A549 (cell line): ENCODE results near the gene XPC. TPM values are rescaled to one million over a fixed set of nuclear protein-coding genes. Genes with fewer than 3 reads are reported as not detected.

Experiments
- ATAC-seq, 2 experiments: fragments of 200-7000 bp in 1 of 2; fragments of >200 bp in 1 of 2; cut with Nextera tagmentation in 1 of 2; cut with Tn5 transposase in 1 of 2; 3 replicates each; pipeline versions ENCODE4 v1.8.0 to v1.9.1; 2018 to 2020; ENCODE audit warnings: mild to moderate bottlenecking in 1 of 2, moderate library complexity in 1 of 2
- CTCF ChIA-PET: fragments of 300-600 bp; sonication (Branson Sonifier 250); formaldehyde crosslinking; extraction: SDS; loops from one replicate; lab custom pipeline; 2021; ENCODE audit warnings: antibody characterized with exemption, inconsistent platforms; lab: Yijun Ruan, JAX
- POLR2A ChIA-PET: fragments of 350-600 bp; formaldehyde crosslinking; extraction: SDS; loops from one replicate; lab custom pipeline; 2021; ENCODE audit warnings: antibody characterized with exemption, inconsistent platforms; lab: Yijun Ruan, JAX
- DNase-seq, 2 experiments: peaks; one replicate each; pipeline versions ENCODE4 v3.0.0 to v3.0.0-alpha.2; 2011 to 2016; ENCODE audit warnings: low read depth in 1 of 2, low spot score in 1 of 2
- FAIRE-seq: peaks from 2 replicates; lab custom pipeline; 2011; peaks lifted over from hg19 to GRCh38; lab: Jason Lieb, UNC
- H3K27ac ChIP-seq, 2 experiments: fragments of >200 bp; sonication (Bioruptor Twin); formaldehyde crosslinking; 3 replicates each; pipeline ENCODE4 v1.5.1; 2016 to 2017
- H3K4me1 ChIP-seq: fragments of >200 bp; sonication (Bioruptor Twin); formaldehyde crosslinking; 3 replicates; pipeline ENCODE4 v1.6.1; 2016
- H3K4me2 ChIP-seq: fragments of >200 bp; sonication (Bioruptor Twin); formaldehyde crosslinking; 3 replicates; pipeline ENCODE4 v1.6.1; 2016
- H3K4me3 ChIP-seq: fragments of >200 bp; sonication (Bioruptor Twin); formaldehyde crosslinking; 3 replicates; pipeline ENCODE4 v1.5.1; 2016
- H3K9me3 ChIP-seq: fragments of >200 bp; sonication (Bioruptor Twin); formaldehyde crosslinking; 3 replicates; pipeline ENCODE4 v1.6.1; 2016
- BCL3 ChIP-seq: fragments of >200 bp; sonication (Bioruptor Twin); formaldehyde crosslinking; IDR thresholded peaks from 3 replicates; pipeline ENCODE4 v1.6.1; 2016
- CHD4 ChIP-seq: fragments of 200-600 bp; sonication (generic); IDR thresholded peaks from 2 replicates; pipeline ENCODE4 v1.6.1; 2016; ENCODE audit warnings: antibody characterized with exemption, mild to moderate bottlenecking, borderline replicate concordance
- EHF ChIP-seq: fragments of 250-450 bp; sonication (Bioruptor Pico); IDR thresholded peaks from 2 replicates; pipeline ENCODE4 v1.5.0; 2020; ENCODE audit warnings: mild to moderate bottlenecking
- EHMT2 ChIP-seq: fragments of 200-600 bp; sonication (generic); IDR thresholded peaks from 2 replicates; pipeline ENCODE4 v1.6.1; 2016; ENCODE audit warnings: antibody characterized with exemption, low read depth, mild to moderate bottlenecking, moderate library complexity
- HDAC2 ChIP-seq: fragments of 200-600 bp; sonication (generic); IDR thresholded peaks from 2 replicates; pipeline ENCODE4 v1.6.1; 2016
- HOXB13 ChIP-seq: fragments of 250-450 bp; sonication (Bioruptor Pico); IDR thresholded peaks from 2 replicates; pipeline ENCODE4 v1.5.0; 2020; ENCODE audit warnings: low read depth, mild to moderate bottlenecking, moderate library complexity
- MAZ ChIP-seq: fragments of 150-350 bp; IDR thresholded peaks from 2 replicates; pipeline ENCODE4 v1.6.1; 2014; ENCODE audit warnings: antibody characterized with exemption, low read depth, low read length, borderline replicate concordance
- NFE2L2 ChIP-seq: fragments of 150-350 bp; conservative IDR thresholded peaks from 2 replicates; pipeline ENCODE4 v1.6.1; 2014; ENCODE audit warnings: low read length
- NPAS2 ChIP-seq: fragments of 250-450 bp; sonication (Bioruptor Pico); IDR thresholded peaks from 2 replicates; pipeline ENCODE4 v1.8.0; 2022; ENCODE audit warnings: mild to moderate bottlenecking, moderate library complexity, borderline replicate concordance
- RAD21 ChIP-seq, 2 experiments: fragments of >200 bp in 1 of 2; sonication (Bioruptor Twin) in 1 of 2; formaldehyde crosslinking in 1 of 2; IDR thresholded peaks in 1 of 2; conservative IDR thresholded peaks in 1 of 2; 2 replicates in 1 of 2; 3 replicates in 1 of 2; pipeline ENCODE4 v1.6.1; 2012 to 2018; ENCODE audit warnings: inconsistent platforms in 1 of 2
- RCOR1 ChIP-seq: fragments of 150-350 bp; IDR thresholded peaks from 2 replicates; pipeline ENCODE4 v1.6.1; 2014; ENCODE audit warnings: antibody characterized with exemption, low read length, low read depth
- REST ChIP-seq: fragments of 200-600 bp; sonication (generic); IDR thresholded peaks from 2 replicates; pipeline ENCODE4 v1.6.1; 2016; ENCODE audit warnings: antibody characterized with exemption, mild to moderate bottlenecking, moderate library complexity
- USF2 ChIP-seq: fragments of 450-650 bp; IDR thresholded peaks from 2 replicates; pipeline ENCODE4 v1.6.1; 2014; ENCODE audit warnings: antibody characterized with exemption
- ZC3H11A ChIP-seq: fragments of 450-650 bp; IDR thresholded peaks from 2 replicates; pipeline ENCODE4 v1.6.1; 2014; ENCODE audit warnings: antibody characterized with exemption, mild to moderate bottlenecking
- ZFP36 ChIP-seq: fragments of 450-650 bp; IDR thresholded peaks from 2 replicates; pipeline ENCODE4 v1.6.1; 2014; ENCODE audit warnings: borderline replicate concordance; ENCODE audit not compliant: partially characterized antibody
- WGBS: methylation state at CpG from one replicate; pipeline ENCODE4 v1.1.6; 2017; ENCODE audit errors: missing lambda C conversion rate; 5-methylcytosine and 5-hydroxymethylcytosine counted together
- polyA plus RNA-seq, 4 experiments: library from polyadenylated mRNA; depleted of rRNA in 3 of 4; stranded (reverse); fragments of >200 nt; fragmentation: RNase III in 1 of 4; extraction: RNeasy Plus Mini Kit Qiagen cat#74134 plus additional on column Dnase treatment in 1 of 4; gene quantifications; 2 replicates in 3 of 4; 3 replicates in 1 of 4; pipeline ENCODE4 v1.2.3, GENCODE V29; 2011 to 2017
- TF ChIP-seq, protein P1 (sequence below): fragments of >200 bp; sonication (Bioruptor Twin); formaldehyde crosslinking; IDR thresholded peaks from 2 replicates; pipeline ENCODE4 v1.6.1; 2016
- TF ChIP-seq, protein P2 (sequence below): IDR thresholded peaks from 2 replicates; pipeline ENCODE4 v1.6.1; 2012

The XPC gene
- polyA plus RNA-seq, 2 of the 4 experiments (the other 2 are of a cell fraction), result 35.4 to 36.3 TPM

- FAIRE-seq (no peak), DNase-seq (peak in 1 of 2 experiments; percentile 40), ATAC-seq (peak; percentile 47 to 73)
- H3K4me1 ChIP-seq, result peaks cover 41% of the 10 kb centered on the region
- CTCF ChIA-PET, result interaction anchor here (1.7 to 3.9 kb wide), 3 partner anchors 26 to 53 kb away, joined by 3 to 15 read pairs (median 10); partner anchors contain the start of genes CHCHD4 and TMEM43
- no peak for TF ChIP-seq RAD21 (conservative IDR thresholded peaks at IDR 0.05 in 1 of 2, IDR thresholded peaks at IDR 0.05 in 1 of 2)
- no peak for TF ChIP-seq RCOR1
- no peak for TF ChIP-seq NFE2L2
- TF ChIP-seq EHF (CRISPR knock-in tag), result no peak
- TF ChIP-seq, protein P1, sequence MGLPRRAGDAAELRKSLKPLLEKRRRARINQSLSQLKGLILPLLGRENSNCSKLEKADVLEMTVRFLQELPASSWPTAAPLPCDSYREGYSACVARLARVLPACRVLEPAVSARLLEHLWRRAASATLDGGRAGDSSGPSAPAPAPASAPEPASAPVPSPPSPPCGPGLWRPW, result no peak
- WGBS, result 1% methylated on average over 10 of the region's 10 CpGs
- H3K27ac ChIP-seq, result peak overlapping the region; percentile 95 to 97
- H3K4me3 ChIP-seq, result peak overlapping the region; percentile 71
- no peaks in the 10 kb centered on the region for H3K9me3 ChIP-seq
- POLR2A ChIA-PET, result interaction anchor here (0.6 to 2.0 kb wide), 14 partner anchors 7 to 769 kb away, joined by 3 to 41 read pairs (median 4); partner anchors contain the start of genes CHCHD4 and TMEM43
- peak overlapping the region; percentile 89 for H3K4me2 ChIP-seq
Measured at GRCh38 chr3:14177580-14178246, 688 bp downstream of the XPC start.

DNA sequence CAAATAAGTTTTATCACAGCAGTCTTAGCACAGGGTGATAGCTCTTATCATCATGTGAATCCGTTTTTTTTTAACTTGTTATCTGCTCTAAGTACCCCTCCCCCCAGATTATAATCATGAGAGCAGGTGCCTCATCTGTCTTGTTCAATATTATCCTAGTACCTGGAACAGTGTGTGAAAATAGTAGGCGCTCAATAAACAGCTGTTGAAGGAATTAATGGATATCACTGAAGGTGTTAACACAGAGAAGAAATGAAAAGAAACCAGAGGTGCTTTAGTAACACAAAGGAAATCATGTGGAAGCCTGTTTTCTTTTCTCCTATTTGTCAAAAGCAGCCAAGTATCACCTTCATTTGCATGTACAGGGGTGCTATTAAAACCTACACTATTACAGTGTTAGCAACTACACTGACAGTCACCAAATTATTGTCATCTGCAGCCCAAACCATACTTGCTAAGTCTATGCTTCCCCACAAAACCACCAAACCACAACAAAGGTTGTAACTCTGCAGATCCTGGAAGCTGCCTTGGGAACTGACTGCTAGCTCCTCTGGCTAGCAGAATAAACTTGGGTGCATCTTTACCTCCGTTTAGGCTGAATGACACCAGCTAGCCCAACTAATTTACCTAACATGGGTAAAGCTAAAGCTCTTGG, 2.9 kb downstream of the XPC start:
- POLR2A ChIA-PET, result no interaction called here
- no peak for ATAC-seq
- no peak for DNase-seq
- H3K9me3 ChIP-seq, result no peaks in the 10 kb centered on the region
- H3K4me2 ChIP-seq, result peak overlapping the region; percentile 89
- CTCF ChIA-PET, result interaction anchor here (1.1 to 3.9 kb wide), 5 partner anchors 9 to 50 kb away, joined by 3 to 10 read pairs (median 6); partner anchors contain the start of genes CHCHD4 and TMEM43
- WGBS, result 68% methylated on average over 3 of the region's 3 CpGs
- no peak for FAIRE-seq
- H3K27ac ChIP-seq, result no peak overlapping the region
- TF ChIP-seq CHD4 (no peak), EHMT2 (no peak), EHF (CRISPR knock-in tag) (no peak), NPAS2 (CRISPR knock-in tag) (no peak), ZFP36 (no peak), USF2 (no peak), BCL3 (no peak), HDAC2 (no peak), ZC3H11A (no peak), MAZ (no peak), HOXB13 (CRISPR knock-in tag) (no peak), REST (no peak), RAD21 (conservative IDR thresholded peaks at IDR 0.05 in 1 of 2, IDR thresholded peaks at IDR 0.05 in 1 of 2) (no peak)
- TF ChIP-seq, protein P2, sequence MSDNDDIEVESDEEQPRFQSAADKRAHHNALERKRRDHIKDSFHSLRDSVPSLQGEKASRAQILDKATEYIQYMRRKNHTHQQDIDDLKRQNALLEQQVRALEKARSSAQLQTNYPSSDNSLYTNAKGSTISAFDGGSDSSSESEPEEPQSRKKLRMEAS, result no peak
- TF ChIP-seq, protein P1, result no peak
- TF ChIP-seq, all 56 proteins: peak for 0
- H3K4me1 ChIP-seq, result peaks cover 58% of the 10 kb centered on the region
- no peak overlapping the region for H3K4me3 ChIP-seq
